ENCODE measurements around the gene BAG1.

DNA sequence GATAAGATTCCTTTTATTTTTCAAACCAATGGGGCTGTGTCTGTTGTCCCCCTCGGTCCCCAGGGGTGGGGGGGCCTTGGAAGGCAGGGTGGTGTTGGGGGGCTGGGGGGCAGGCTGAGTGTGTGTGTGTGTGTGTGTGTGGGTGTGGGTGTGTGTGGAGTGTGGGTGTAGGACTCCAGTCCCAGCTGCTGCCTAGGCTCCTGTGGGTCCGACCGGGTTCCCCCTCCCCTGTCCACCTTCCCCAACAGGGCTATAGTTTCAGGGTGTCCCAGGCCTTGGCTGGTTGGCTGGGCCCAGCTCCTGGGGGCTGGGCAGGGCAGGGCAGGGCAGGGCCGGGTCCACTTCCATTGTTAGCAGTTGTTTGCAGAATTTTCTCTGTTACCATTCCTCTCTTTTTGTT, 23.7 kb upstream of the BAG1 start:
- TF ChIP-seq, protein P1, sequence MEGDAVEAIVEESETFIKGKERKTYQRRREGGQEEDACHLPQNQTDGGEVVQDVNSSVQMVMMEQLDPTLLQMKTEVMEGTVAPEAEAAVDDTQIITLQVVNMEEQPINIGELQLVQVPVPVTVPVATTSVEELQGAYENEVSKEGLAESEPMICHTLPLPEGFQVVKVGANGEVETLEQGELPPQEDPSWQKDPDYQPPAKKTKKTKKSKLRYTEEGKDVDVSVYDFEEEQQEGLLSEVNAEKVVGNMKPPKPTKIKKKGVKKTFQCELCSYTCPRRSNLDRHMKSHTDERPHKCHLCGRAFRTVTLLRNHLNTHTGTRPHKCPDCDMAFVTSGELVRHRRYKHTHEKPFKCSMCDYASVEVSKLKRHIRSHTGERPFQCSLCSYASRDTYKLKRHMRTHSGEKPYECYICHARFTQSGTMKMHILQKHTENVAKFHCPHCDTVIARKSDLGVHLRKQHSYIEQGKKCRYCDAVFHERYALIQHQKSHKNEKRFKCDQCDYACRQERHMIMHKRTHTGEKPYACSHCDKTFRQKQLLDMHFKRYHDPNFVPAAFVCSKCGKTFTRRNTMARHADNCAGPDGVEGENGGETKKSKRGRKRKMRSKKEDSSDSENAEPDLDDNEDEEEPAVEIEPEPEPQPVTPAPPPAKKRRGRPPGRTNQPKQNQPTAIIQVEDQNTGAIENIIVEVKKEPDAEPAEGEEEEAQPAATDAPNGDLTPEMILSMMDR (IDR thresholded peaks at IDR 0.05): no peak
- TF ChIP-seq POLR2A (IDR thresholded peaks at IDR 0.05): no peak

Measured in uterus (tissue), 2 donors.